GM19328 (cell line): ENCODE measurements around the gene ZBTB49.
"Not testable (repeated sequence)": the region's sequence is repeated elsewhere in the genome, so short reads cannot be mapped to it uniquely, and the experiment has no call there.

Experiments used
- ATAC-seq: cut with Tn5 transposase; IDR thresholded peaks from one replicate; pipeline ENCODE4 v1.9.1; 2021; ENCODE audit warnings: mild to moderate bottlenecking, moderate library complexity; ENCODE audit not compliant: unreplicated experiment

The ZBTB49 gene, protein sequence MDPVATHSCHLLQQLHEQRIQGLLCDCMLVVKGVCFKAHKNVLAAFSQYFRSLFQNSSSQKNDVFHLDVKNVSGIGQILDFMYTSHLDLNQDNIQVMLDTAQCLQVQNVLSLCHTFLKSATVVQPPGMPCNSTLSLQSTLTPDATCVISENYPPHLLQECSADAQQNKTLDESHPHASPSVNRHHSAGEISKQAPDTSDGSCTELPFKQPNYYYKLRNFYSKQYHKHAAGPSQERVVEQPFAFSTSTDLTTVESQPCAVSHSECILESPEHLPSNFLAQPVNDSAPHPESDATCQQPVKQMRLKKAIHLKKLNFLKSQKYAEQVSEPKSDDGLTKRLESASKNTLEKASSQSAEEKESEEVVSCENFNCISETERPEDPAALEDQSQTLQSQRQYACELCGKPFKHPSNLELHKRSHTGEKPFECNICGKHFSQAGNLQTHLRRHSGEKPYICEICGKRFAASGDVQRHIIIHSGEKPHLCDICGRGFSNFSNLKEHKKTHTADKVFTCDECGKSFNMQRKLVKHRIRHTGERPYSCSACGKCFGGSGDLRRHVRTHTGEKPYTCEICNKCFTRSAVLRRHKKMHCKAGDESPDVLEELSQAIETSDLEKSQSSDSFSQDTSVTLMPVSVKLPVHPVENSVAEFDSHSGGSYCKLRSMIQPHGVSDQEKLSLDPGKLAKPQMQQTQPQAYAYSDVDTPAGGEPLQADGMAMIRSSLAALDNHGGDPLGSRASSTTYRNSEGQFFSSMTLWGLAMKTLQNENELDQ

DNA sequence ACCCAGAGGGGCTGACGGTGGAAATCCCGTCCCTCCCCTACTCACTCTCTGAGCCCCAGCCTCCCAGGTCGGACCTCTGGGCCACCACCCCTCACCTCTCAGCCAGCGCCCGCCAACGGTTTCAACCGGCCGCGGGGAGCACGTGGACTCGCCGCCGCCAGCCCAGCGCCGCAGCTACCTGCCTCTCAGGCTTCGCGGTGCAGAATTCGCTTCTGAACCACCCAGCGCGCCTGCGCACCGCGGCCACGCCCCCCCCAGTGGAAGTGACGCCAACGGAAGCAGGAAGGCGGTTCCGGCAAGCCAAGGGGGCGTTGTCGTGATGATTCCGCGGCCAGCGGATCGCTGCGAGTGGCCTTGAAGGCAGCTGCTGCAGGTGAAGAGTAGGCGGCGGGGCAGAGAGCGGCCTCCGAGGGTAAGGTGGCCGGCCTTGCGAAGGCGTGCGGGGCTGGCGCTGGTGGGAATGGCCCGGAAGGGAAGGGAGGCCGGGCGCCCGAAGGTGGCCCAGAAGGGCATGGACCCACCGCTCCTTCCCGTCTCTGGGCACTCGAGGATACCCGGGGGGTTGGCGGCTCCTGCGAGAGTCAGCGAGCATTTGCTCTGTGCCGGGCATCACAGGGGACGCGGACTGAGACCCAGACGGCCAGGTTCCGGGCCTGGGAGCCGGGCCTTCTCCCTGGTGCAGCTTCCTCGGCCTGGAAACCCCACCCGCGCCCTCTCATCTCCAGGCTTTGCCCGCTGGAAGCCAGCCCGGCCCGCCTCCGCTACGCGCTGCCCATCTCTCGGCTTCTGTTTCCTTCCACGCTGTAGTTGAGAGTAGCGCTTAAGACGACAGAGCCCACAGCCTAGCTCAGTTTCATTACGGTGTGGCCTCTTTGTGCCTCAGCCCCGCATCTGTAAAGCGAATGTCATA is at the start of gene ZBTB49, which contains the start of gene LYAR:
Gene ZBTB49, plus strand, starts transcription at position 311 of the 910 bp plus-strand sequence. CDS start 9,695 bp downstream, outside the sequence.
Gene LYAR, minus strand, starts transcription at position 214 of the 910 bp plus-strand sequence. CDS start 6,412 bp downstream, outside the sequence.
- peak; percentile 89 for ATAC-seq

DNA sequence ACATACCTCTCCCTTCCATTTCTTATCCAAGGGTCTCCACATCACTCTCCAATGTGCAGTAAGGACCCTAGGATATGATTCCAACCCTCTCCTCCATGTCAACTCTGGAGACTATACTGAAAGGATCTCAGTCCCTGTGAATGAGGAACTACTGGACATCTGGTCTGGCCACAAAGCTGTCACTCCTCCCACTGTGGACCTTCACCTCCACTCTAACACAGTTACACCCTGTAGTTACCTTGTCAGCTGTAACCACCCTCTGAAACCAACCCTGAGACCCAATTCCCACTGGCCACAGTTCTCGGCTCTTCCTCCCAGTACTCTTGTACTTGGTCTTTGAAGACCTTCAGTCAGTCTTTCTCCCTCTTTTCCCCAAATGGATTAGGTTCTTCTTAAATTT is 44.9 kb upstream of the ZBTB49 start:
- no peak for ATAC-seq

DNA sequence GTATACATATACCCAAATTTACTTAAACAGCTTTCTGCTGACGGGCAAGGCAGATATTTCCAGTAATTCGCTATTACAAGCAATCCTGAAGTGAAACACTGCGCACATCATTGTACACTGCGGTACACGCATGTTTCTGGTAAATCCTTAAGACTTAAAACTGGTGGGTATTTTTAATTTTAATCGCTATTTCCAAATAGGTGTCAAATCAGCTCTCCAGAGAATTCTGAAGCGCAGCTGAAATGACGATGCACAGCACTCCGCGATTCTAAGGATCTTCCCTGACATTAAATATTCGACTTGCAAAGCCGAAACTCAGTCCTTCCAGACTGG is 42.4 kb upstream of the ZBTB49 start:
- ATAC-seq, result peak; percentile 13

DNA sequence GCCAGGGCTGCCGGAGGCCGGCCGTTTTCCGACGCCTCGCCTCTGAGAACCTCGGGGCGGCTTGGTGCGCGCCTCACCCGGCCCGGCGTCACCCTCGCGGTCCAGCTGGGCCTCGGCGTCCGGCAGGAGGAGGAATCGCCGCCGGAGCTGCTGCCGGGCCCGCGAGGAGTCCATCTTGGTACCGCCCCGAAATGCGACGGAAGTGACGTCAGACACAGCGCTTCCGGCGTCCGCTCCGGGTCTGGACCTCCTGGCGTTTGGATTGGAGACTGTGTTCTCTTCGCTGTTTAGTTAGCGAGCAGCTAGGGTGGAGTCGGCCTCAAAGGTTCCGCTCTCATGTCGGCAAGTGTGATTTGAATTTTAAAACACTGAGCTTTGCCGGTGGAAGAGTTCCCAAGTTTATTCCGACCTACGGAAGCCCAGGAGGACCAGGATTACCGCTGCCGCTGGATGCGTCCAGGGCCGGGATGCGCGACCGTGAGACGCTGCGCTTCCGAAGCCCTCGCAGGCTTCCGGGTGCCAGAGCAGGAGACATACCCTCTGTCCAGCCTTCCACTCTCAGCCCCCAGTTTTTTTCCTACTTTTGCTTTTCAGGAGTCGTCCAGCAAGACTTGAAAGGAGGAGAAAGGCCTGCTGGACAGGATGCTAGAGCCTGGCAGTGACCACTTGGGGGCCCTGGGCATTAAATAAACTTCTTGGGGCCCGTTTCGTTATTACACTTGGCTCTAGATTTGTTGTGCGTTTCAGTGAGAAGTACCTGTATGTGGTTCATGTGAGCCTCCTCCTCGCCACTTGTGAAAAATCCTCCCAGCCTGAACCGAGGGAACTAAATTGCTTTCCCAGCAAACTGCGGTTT is 41.8 kb upstream of the ZBTB49 start, which contains the start of gene TMEM128:
Gene TMEM128, minus strand, starts transcription at position 195 of the 856 bp plus-strand sequence. Its CDS starts 21 bp downstream, at position 174.
- ATAC-seq, result peak; percentile 96

DNA sequence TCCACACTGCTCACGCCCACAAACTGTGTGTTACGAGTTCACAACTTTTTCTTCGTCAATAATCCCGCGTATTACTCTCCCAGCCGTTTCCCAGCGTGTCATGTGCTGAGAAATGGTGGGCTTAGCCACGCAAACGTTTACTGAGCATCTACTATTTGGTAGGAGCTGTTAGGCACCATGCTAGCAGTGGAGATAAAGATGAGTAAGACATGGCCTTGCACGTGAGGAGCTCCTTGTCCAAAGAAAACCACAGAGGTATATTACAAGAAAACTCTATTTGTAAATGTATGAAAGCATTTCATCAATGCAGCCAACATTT is 41.2 kb upstream of the ZBTB49 start:
- ATAC-seq, result no peak

DNA sequence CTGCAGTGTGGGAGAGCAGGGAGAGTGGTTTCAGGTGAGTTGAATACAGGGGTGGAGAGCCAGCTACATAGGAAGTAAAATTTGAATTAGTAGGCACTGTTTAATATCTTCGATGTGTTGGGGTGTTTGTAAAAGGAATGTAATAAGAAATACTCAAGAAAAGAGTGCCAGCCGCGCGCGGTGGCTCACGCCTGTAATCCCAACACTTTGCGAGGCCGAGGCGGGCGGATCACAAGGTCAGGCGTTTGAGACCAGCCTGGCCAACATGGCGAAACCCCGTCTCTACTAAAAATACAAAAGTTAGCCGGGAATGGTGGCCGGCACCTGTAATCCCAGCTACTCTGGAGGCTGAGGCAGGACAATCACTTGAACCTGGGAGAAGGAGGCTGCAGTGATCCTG is 40.7 kb upstream of the ZBTB49 start:
- ATAC-seq, result not testable (repeated sequence)

DNA sequence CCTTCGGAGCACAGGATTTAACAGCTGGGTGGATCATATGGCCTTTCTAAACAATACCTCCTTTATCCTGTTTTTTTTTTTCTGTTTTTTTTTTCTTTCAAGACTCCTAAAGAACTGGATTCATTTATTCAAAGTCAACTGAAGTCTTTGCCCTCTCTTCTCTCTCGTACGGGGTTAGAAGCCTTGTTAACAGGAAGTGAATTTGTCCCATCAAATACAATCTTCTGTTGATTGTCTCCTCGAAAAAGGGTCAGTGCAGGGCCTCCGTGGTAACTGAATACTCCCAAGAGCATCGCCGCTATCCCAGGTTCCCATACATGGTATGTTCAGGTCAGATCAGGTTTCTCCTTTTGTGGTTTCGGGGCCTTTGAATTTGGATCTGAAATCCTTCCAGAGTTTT is 40.2 kb upstream of the ZBTB49 start:
- ATAC-seq, result no peak

DNA sequence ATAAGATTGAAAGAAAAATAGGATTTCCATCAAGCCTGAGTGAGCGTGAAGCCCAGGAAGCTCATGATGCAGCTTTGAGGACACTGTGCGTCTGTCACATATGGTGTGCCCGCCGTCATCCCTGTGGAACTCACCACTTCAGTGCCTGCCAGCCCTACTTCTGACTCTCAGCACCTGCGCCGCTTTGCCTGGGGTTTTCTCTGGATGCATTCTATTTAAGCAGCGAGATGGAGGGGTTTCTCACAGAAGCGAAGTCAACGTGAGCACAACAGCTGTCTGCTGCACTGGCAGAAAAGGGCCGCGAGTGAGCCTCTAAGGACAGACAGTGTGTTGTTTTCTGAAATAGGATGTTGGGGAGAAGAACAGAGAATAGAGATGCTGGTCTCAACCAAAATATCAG is 35.9 kb upstream of the ZBTB49 start:
- ATAC-seq, result no peak

DNA sequence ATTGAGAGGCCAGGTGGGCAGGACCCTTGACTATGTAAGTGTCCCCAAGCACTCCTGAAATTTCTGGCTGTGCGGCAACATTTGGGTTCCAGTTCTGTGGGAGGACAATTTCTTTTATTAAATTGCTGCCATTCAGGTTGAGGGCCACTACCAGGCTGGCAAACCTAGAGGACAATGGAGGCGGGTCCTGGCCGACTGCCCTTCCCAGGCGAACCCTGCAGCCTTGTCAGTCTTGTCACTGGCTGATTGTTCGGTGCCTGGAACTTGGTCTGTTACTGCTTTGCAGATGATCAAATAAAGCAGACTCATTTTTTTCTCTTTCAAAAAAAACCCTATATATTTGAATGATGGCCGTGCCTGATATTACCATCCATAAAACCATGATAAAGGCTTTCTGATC is 35.4 kb upstream of the ZBTB49 start:
- no peak for ATAC-seq

DNA sequence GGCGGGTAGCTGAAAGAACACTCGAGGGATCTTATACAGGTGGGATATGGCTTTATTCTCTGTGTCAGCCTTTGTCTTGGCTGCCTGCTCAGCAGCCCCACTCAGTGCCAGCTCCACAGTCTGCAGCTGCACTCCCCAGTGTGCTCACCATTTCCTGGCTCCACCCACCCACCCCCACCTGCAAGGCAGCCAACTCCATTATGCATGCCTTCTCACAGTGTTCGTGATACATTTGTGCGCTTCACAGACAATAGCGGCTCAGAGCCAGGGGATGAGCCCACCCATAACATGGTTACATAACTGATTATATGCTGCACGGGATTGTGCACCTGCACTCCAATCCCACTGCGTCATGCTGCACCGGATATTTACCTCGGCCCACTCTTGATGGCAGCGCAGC is 33.3 kb upstream of the ZBTB49 start:
- ATAC-seq, result no peak

DNA sequence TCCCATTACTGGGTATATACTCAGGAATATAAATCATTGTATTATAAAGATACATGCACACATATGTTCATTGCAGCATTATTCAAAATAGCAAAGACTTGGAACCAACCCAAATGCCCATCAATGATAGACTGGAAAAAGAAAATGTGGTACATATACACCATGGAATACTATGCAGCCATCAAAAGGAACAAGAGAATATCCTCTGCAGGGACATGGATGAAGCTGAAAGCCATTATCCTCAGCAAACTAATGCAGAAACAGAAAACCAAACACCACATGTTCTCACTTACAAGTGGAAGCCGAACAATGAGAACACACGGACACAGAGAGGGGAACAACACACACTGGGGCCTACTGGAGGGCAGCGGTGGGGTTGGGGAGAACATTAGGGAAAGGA is 32.3 kb upstream of the ZBTB49 start:
- not testable (repeated sequence) for ATAC-seq

DNA sequence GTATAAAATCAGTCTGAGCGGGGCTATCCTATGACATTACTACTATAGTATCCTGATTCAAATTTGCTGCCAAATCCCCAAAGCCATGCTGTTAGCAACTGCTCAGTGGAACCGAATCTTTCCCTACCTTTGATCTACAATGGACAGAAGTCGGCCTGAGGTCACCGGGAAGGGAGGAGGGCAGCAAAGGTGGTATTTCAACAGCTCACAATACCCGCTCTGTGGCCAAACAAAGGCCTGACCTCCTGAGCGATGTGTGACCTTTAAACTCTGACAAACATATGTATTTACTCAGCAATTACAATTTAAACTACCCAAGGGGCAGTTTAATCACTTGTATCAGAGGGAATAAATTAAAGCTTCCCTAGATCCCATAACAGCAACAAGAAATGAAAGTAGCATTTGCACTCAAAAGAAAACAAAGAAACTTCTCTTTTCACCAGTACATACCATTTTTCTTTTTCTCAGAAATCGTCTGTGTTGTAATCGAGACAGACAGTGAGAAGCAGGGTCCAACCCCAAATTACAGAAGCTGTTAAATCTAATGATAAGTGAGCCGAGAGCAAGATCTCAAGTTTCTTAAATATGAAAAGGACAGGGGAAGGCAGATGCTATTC is 30.5 kb upstream of the ZBTB49 start:
- no peak for ATAC-seq

DNA sequence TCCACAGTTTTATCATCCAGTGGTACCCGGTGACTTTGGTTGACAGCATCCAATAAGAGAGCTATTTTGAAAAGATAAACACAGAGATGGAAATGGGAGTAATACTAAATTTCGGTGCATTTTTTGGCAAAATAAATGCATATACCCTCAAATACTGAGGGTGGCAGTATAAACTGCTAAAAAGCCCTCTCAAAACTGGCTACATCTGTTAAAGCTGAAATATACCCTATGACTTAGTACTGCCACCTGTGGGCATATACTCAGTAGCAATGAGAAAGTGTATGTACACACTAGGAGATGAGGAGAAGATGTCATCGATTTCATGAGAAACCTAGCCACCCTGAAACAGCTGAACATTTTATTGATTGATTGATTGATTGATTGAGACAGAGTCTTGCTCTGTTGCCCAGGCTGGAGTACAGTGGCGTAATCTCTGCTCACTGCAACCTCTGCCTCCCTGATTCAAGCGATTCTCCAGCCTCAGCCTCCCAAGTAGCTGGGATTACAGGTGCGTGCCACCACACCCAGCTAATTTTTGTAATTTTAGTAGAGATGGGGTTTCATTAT is 29.8 kb upstream of the ZBTB49 start:
- peak; percentile 60 for ATAC-seq

DNA sequence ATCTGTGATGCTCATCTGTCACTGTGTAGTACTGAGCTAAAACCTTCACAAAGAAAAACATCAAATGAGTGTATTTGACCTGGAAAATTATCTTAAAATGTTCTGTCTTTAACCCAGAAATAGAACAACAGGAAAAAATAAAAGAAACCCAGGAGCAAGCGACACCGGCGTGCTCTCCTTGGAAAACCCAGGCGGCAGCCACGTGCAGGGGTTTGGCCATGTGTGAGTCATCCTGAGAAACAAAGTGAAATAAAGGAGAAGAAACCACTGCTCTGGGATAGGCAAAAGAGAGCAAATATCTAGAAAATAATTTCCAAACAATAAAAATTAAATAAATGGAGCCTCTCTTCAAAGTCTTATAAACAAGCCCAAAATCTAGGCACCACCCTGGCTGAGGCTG is 22.1 kb upstream of the ZBTB49 start:
- no peak for ATAC-seq

DNA sequence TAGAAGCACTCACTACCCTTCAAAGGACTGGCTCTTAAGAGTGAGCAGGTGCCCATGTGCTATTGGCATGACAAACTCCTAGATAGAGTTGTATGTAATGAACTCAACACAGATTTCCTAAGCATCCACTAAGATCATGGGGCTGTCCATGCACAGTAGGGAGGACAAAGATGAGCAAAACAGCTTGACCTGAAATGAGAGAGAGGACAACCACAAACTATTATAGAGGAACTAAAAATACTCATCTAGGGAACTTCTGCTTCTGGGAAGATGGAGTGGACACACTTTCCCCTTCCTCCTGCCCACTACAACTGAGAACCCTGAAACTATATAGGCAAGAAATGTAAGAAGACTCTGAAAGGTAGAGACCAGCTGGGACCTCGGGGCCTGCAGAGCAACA is 21.3 kb upstream of the ZBTB49 start:
- no peak for ATAC-seq

DNA sequence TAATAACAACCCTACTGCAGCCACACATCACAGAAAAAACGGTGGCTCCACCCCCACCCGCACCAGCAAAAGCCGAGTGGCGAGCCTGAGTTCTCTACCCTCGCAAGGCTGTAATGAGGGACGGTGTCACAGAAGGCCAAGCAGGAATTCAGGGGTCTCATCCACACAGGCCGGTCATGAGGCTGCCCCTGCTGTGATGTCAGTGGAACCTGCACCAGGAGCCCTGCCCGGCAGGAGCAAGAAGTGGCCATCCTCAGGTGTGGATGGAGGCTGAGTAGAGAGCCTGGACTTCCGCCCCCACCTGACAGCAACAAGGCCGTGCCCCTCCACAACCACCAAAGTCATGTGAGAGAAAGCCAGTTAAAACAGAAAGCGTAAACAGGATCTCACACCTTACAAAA is 20.7 kb upstream of the ZBTB49 start:
- no peak for ATAC-seq

DNA sequence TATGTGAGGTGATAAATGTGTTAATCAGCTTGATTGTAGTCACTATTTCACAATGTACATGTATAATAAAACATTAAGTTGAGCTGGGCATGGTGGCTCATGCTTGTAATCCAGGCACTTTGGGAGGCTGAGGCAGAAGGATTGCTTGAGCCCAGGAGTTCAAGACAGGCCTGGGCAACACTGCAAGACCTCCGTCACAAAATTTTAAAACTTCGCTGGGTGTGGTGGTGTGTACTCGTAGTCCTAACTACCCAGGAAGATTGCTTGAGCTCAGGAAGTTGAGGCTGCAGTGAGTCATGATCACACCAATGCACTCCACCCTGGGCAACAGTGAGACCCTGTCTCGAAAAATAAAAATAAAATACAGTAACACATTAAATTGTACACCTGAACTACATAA is 20.2 kb upstream of the ZBTB49 start:
- no peak for ATAC-seq

DNA sequence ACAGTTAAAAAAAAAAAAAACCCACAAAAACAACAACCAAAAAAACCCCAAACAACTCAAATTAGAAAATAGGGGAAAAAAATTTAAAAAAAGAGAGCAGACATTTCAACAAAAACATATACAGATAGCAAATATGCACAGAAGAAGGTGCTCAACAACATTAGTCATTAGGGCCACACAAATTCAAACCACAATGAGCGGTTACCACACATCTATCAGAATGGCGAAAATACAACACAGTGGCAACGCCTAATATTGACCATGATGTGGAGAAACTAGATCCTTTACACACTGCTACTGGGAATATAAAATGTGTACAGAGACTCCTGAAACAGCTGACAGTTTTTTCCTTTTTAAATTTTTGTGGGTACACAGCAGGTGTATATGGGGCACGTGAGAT is 19.5 kb upstream of the ZBTB49 start:
- ATAC-seq, result no peak

DNA sequence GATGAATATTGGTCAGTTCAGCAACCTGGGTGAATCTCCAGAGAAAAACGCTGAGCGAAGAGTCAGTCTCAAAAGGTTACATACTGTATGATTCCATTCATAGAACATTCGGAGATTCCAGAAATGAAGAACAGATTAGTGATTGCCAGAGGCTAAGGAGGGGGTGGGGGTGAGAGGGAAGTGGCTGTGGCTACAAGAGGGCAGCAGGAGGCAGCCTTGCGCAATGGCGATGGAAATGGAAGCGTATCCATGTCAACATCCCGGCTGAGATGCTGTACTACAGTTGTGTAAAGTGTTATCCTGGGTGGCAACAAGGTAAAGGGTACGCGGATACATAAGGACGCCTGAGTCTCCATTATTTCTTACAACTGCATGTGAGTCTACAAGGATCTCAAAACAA is 18.1 kb upstream of the ZBTB49 start:
- no peak for ATAC-seq

DNA sequence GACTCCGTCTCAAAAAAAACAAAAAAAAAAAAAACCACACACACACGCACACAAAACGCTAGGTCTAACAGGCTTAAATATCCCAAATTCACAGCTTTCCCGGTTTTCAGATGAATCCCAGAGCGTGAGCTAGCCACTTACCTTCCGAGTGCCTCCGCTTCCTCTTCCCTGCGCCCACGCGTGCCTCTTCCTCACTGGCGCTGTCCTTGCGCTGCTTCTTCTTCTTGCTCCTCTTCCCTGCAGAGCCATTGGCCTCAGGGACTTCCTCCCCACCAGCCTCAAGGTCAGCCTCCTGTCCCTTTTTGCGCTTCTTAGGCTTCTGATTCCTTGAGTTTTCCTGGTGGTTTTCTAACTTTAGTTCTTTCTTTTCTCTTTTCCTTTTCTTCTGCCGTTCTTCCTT is 15.8 kb upstream of the ZBTB49 start:
- ATAC-seq, result no peak
